Body of pancreas (tissue), 4 donors: ENCODE measurements around the gene GALNTL6. TPM values are rescaled to one million over a fixed set of nuclear protein-coding genes. Genes with fewer than 3 reads are reported as not detected.

Experiments used
- ATAC-seq: fragments of 150-250 bp; one replicate; pipeline ENCODE4 v1.9.1; 2016
- DNase-seq, 4 donors: peaks; one replicate each; pipeline ENCODE4 v3.0.0-alpha.2; 2019
- H3K27ac ChIP-seq, 4 donors: fragments of 200-600 bp; sonication (generic); 1 replicate in 3 of 4; 2 replicates in 1 of 4; pipeline versions ENCODE4 v1.5.1 to v1.6.1; 2016 to 2019; ENCODE audit warnings: mild to moderate bottlenecking in 1 of 4, mixed read lengths in 1 of 4, moderate library complexity in 1 of 4
- H3K27me3 ChIP-seq, 2 donors: fragments of 200-600 bp; sonication (generic); one replicate each; pipeline ENCODE4 v1.6.0; 2016; ENCODE audit warnings: mild to moderate bottlenecking in 1 of 2
- H3K36me3 ChIP-seq, 2 donors: fragments of 200-600 bp; sonication (generic); replicated peaks in 1 of 2; 2 replicates each; pipeline ENCODE4 v1.5.1; 2016; ENCODE audit warnings: low read depth in 2 of 2; ENCODE audit not compliant: insufficient read depth in 1 of 2
- H3K4me1 ChIP-seq: fragments of 200-600 bp; sonication (generic); one replicate; pipeline ENCODE4 v1.6.0; 2016
- H3K4me3 ChIP-seq, 2 donors: fragments of 200-600 bp; sonication (generic); 1 replicate in 1 of 2; 2 replicates in 1 of 2; pipeline ENCODE4 v1.5.1; 2016 to 2019
- H3K9me3 ChIP-seq, 3 donors: fragments of 200-600 bp; sonication (generic); 1 replicate in 2 of 3; 2 replicates in 1 of 3; pipeline ENCODE4 v1.5.1; 2016
- POLR2A ChIP-seq, 3 donors: fragments of 450-650 bp; IDR thresholded peaks; one replicate each; pipeline ENCODE4 v1.6.1; 2016; ENCODE audit warnings: antibody characterized with exemption in 3 of 3, mild to moderate bottlenecking in 2 of 3
- WGBS, 2 donors: methylation state at CpG; one replicate each; pipeline ENCODE4 v1.1.5; 2017; 5-methylcytosine and 5-hydroxymethylcytosine counted together
- intact Hi-C: fragments of 100-400 bp; cut with DNase I; formaldehyde crosslinking; loops from one replicate; pipeline ENCODE4 v1.15.1; 2023
- total RNA-seq, 2 donors: library from RNA; depleted of rRNA; stranded (reverse); fragments of >200 nt; gene quantifications; one replicate each; pipeline ENCODE4 v1.1.0, GENCODE V29; 2016
- TF ChIP-seq, protein P1 (sequence below), 7 experiments: fragments of 450-650 bp in 4 of 7; fragments of 200-600 bp in 3 of 7; sonication (generic) in 3 of 7; IDR thresholded peaks; one replicate each; pipeline ENCODE4 v1.5.1; 2016 to 2019; ENCODE audit warnings: antibody characterized with exemption in 7 of 7

Gene GALNTL6
- total RNA-seq, 2 donors from 2014 or later, result 0.26 TPM; not detected in 1

DNA sequence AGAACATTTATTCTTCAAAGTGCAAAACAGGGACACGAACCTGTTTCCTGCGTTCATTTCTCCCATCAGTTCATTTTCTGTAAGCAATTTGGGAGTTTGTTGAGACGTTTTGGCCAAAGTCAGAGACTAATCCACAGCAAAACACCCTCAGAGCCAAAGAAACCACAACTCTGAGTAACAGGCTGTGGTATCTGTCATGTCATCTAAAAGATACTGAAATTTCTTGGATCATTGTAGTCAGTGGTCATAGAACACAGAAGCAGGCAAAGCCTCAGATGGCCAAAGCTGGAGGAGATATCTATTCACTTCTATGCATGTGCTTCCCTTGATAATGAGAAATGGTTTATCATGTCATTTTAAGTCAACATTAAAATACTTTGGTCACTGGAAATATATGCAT lies 869.8 kb downstream of the GALNTL6 start:
- Histone ChIP-seq H3K27ac (no peak overlapping the region), H3K27me3 (no peaks in the 10 kb centered on the region), H3K9me3 (no peaks in the 10 kb centered on the region), H3K4me1 (no peaks in the 10 kb centered on the region), H3K36me3 (no peaks in the 10 kb centered on the region), H3K4me3 (no peak overlapping the region)
- WGBS, 2 donors, result 60 to 63% methylated on average over 3 of the region's 3 CpGs
- ATAC-seq (no peak), DNase-seq (no peak)
- TF ChIP-seq, protein P1, sequence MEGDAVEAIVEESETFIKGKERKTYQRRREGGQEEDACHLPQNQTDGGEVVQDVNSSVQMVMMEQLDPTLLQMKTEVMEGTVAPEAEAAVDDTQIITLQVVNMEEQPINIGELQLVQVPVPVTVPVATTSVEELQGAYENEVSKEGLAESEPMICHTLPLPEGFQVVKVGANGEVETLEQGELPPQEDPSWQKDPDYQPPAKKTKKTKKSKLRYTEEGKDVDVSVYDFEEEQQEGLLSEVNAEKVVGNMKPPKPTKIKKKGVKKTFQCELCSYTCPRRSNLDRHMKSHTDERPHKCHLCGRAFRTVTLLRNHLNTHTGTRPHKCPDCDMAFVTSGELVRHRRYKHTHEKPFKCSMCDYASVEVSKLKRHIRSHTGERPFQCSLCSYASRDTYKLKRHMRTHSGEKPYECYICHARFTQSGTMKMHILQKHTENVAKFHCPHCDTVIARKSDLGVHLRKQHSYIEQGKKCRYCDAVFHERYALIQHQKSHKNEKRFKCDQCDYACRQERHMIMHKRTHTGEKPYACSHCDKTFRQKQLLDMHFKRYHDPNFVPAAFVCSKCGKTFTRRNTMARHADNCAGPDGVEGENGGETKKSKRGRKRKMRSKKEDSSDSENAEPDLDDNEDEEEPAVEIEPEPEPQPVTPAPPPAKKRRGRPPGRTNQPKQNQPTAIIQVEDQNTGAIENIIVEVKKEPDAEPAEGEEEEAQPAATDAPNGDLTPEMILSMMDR (IDR thresholded peaks at IDR 0.05), result no peak
- no peak for TF ChIP-seq POLR2A (IDR thresholded peaks at IDR 0.05)
- intact Hi-C loops, result no loop called here

DNA sequence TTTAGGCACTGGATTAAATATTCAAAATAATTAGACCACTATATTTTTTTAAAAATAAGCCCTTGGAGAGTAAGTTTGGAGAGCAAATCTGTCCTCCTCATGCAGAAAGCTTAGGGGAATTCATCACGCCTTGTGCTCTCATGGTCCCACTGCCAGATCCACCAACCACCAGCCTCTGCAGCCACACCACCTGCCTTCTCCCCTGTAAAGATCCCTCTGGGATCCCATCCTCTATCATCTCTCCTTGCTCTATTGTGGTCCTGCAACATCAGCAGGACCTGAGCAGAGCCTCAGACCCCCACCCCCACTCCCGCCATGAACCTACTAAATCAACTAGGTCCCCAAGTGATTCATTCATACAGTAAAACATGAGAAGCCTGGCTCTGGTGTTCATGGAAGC lies 872.8 kb downstream of the GALNTL6 start:
- H3K36me3 ChIP-seq, result no peaks in the 10 kb centered on the region
- H3K9me3 ChIP-seq, result no peaks in the 10 kb centered on the region
- TF ChIP-seq, protein P1 (IDR thresholded peaks at IDR 0.05), result no peak
- no peak for TF ChIP-seq POLR2A (IDR thresholded peaks at IDR 0.05)
- H3K4me3 ChIP-seq, result no peak overlapping the region
- H3K27ac ChIP-seq, result no peak overlapping the region
- no peaks in the 10 kb centered on the region for H3K27me3 ChIP-seq
- intact Hi-C loops, result no loop called here
- no peaks in the 10 kb centered on the region for H3K4me1 ChIP-seq
- ATAC-seq (no peak), DNase-seq (no peak)
- 56 to 81% methylated on average over 2 of the region's 2 CpGs for WGBS, 2 donors

DNA sequence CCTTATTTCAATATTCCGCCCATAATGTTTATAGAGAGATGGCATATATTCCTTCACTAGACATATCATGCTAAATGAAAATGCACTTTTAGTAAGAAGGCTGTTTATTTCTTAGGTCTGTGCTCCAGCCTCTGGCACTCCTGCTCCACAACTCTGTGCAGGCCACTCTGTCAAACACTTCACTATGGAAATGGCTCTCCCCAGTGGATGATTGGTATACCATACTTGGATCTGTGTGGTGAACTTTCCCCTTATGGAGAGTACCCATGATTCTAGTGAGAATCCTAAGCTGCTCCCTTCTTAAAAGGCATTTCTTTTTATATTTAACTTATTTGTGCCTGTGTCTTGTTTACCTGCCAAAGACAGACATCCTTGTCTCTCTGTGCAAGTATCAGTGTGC lies 875.3 kb downstream of the GALNTL6 start:
- H3K36me3 ChIP-seq, result no peaks in the 10 kb centered on the region
- no peak overlapping the region for H3K4me3 ChIP-seq
- no peak for TF ChIP-seq POLR2A (IDR thresholded peaks at IDR 0.05)
- TF ChIP-seq, protein P1 (IDR thresholded peaks at IDR 0.05), result no peak
- intact Hi-C loops, result no loop called here
- WGBS, 2 donors, result 70 to 87% methylated on average over 1 of the region's 1 CpG
- ATAC-seq, result no peak
- H3K27me3 ChIP-seq, result no peaks in the 10 kb centered on the region
- DNase-seq, result no peak
- no peak overlapping the region for H3K27ac ChIP-seq
- no peaks in the 10 kb centered on the region for H3K4me1 ChIP-seq
- H3K9me3 ChIP-seq, result peaks cover 0 to 4% (median 0%) of the 10 kb centered on the region in 3 donors

DNA sequence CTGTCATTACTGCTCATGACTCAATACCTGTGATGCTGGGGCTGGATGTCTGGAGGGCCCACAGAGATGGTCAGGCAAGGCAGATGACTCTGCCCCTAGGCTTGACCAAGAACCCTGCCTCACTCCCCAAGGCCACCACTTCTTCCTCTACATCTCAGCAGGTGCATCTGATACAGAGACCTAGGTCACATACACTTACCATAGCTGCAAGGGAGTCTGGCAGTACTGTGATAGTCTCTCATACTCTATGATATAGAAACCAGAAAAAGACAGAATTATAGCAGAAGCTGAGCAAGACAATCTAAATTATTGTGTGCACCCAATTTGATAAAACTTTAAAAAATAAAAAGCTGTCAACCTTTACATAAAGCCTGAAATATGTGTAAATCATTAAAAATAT lies 878.3 kb downstream of the GALNTL6 start:
- intact Hi-C loops, result no loop called here
- Histone ChIP-seq H3K4me1 (no peaks in the 10 kb centered on the region), H3K27me3 (no peaks in the 10 kb centered on the region), H3K36me3 (no peaks in the 10 kb centered on the region), H3K4me3 (no peak overlapping the region), H3K9me3 (peaks cover 0 to 4% (median 0%) of the 10 kb centered on the region in 3 donors), H3K27ac (no peak overlapping the region)
- no peak for DNase-seq
- no peak for ATAC-seq
- TF ChIP-seq, protein P1 (IDR thresholded peaks at IDR 0.05), result no peak
- TF ChIP-seq POLR2A (IDR thresholded peaks at IDR 0.05), result no peak

DNA sequence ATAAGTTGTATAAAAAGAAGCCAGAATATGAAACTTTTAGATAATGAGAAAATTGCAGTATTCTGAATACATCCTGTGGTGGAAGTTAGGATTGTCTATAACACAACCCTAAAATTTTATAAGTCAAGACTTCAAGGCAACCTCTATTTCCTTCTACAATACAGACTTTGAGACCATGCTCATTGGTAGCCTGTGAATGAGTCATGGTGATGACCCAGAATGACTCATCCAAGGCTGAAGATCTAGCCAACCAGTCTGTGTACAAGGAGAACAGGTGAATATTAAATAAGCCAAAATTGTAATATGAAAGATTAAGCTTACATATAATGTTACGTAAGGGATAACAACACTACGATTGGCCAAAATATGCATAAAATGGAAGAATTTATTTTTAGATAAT lies 879.5 kb downstream of the GALNTL6 start:
- Histone ChIP-seq H3K36me3 (no peaks in the 10 kb centered on the region), H3K4me3 (no peak overlapping the region), H3K27me3 (no peaks in the 10 kb centered on the region), H3K4me1 (no peaks in the 10 kb centered on the region), H3K27ac (no peak overlapping the region), H3K9me3 (peaks cover 0 to 4% (median 0%) of the 10 kb centered on the region in 3 donors)
- intact Hi-C loops, result no loop called here
- TF ChIP-seq, protein P1 (IDR thresholded peaks at IDR 0.05), result no peak
- TF ChIP-seq POLR2A (IDR thresholded peaks at IDR 0.05), result no peak
- no peak for ATAC-seq
- 66 to 69% methylated on average over 2 of the region's 2 CpGs for WGBS, 2 donors
- no peak for DNase-seq
